GM18868 (cell line): ENCODE data around the gene RB1.
"Not testable (repeated sequence)": the region's sequence is repeated elsewhere in the genome, so short reads cannot be mapped to it uniquely, and the experiment has no call there.

Experiments
- ATAC-seq: cut with Tn5 transposase; IDR thresholded peaks from one replicate; pipeline ENCODE4 v1.9.1; 2021; ENCODE audit warnings: mild to moderate bottlenecking, moderate library complexity; ENCODE audit not compliant: unreplicated experiment

RB1 gene

DNA sequence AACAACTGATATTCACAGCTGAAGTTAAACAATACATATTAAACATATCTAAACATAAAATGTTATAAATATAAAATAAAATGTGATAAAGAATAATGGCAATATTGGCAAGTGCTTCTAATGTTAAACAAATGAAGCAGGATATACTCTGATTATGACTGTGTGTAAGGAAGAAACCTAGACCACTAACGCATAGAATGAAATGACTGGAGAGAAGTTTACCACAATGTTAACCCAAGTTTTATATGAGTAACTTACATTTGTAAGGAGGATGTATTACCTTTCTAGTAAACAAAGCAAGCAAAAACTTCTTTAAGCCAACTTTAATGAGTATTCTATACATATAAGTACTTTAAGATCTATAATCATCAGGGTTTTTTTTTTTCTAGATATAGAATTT, 43.0 kb downstream of the RB1 start:
- ATAC-seq = no peak

DNA sequence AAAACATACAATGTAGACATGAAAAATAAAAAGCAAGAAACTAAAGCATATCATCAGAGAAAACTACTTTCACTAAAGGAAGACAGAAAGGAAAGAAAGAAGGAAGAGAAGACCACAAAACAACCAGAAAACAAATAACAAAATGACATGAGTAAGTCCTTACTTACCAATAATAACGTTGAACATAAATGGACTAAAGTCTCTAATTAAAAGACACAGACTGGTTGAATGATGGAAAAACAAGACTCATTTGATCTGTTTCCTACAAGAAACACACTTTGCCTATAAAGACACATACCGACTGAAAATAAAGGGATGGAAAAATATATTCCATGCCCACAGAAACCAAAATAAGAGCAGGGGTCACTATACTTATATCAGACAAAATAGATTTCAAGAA, 46.0 kb downstream of the RB1 start:
- ATAC-seq = no peak

DNA sequence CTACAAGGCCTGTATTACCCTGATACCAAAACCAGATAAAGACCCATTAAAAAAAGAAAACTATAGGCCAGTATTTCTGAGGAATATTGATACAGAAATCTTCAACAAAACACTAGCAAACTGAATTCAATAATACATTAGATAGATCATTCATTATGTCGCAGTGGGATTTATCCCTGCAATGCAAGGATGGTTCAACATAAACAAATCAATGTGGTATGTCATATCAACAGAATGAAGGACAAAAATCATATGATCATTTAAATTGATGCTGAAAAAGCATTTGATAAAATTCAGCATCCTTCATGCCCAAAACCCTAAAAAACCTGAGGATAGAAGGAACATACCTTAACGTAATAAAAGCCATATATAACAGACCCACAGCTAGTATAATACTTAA, 50.0 kb downstream of the RB1 start:
- ATAC-seq = no peak

DNA sequence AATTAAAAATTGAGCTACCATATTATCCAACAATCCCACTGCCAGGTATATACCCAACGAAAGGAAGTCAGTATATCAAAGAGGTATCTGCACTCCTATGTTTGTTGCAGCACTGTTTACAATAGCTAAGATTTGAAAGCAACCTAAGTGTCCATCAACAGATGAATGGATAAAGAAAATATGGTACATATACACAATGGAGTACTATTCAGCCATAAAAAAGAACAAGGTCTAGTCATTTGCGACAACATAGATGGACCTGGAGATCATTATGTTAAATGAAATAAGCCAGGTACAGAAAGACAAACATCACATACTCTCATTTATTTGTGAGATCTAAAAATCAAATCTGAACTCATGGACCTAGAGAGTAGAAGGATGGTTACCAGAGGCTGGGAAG, 52.0 kb downstream of the RB1 start:
- ATAC-seq = not testable (repeated sequence)

DNA sequence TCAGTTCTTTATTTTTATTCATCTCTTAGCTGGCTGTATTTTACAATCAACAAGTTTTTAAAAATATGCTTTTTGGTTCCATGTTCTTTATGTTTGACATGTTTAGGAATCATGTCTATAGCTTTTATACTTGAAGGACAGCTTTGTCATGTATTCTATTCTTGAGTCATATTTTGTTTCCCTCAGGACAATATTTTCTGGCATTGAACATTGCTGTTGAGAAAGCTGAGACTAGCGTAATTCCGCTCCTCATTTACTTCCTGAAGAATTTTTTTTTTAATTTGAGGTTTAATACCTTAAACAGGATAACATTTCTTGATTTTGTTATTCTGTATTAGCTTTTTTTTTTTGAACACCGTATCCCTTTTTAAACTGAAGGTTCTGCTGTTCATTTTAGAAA, 53.2 kb downstream of the RB1 start:
- no peak for ATAC-seq

DNA sequence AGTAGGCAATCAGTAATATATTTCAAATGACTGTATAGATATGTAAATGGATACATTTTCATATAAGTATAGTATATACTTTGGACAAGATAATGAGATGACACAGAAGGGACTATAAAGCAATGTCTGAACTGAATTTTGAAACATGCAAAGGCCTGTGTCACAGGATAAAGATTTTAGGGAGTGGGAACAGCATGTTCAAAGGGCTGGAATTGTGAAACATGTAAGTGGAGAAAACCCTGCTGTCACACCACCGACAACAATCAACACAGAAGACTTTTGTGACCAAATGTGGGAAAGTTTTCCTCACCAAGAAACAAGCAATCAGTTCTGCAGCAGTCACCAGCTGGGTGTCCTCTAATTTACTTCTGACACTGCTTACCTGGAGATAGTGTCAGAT, 66.4 kb downstream of the RB1 start:
- ATAC-seq = no peak

DNA sequence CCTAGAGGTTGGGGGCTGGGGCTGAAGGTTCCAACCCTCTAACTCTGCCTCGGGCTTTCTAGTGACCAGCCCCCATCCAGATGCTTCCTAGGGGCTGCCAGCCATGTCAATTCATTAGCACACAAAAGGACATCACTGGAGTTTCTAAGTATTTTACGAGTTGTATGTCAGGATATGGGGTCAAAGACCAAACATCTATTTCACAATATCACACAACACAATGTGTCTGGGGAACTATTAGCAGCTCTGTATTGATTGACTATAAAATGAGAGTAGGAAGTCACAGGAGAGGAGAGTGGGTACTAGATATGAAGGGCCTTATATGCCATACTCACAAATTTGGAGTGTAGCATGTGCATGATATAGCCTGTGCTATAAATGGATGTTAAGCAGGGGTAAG, 67.3 kb downstream of the RB1 start:
- no peak for ATAC-seq

DNA sequence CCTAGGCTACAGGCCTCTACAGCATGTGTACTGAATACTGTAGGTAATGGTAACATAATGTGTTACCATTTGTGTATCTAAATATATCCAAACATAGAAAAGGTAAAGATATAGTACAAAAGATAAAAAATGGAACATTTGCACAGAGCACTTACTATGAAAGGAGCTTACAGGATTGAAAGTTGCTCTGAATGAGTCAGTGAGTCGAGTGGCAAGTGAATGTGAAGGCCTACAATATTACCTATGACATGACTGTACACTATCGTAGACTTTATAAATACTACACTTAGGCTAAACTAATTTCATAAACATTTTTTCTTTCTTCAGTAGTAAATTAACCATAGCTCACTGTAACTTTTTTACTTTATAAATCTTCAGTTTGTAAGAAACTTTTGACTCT, 74.3 kb downstream of the RB1 start:
- no peak for ATAC-seq

DNA sequence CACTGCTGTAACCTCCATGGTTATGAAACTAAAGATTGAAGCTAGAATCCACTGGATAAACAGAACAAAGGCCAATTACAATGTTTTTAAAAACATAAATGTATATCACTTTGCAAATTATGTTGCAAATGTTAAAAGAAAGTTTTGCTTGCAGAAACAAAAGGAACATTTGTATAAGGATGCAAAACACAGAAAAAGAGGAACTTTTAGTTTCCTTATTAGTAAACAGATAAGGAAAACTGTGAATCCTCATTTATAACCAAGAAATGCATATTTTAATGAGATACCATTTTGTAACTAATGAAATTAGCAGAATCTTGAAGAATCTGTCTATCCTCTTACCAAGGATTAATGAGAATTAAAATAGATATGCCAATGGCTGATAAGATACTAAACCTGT, 77.0 kb downstream of the RB1 start:
- no peak for ATAC-seq

DNA sequence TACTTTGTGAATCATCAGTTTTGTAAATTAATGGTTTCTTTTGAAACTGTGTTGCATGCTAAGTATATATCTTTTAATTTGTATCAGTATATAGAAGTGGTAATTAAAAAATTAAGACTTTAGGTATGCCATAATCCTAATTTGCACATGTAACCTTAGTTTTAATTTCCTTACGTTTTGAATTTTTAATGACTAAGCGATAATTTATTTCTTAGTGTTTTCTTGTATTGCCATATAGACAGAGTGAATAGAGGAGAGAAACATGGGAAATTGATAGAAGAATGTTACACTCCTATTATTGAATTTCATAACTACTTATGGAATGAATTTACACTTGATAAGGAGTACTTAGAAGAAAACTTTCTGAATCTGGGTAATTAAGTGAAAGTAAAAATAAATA, 79.8 kb downstream of the RB1 start:
- ATAC-seq = no peak

DNA sequence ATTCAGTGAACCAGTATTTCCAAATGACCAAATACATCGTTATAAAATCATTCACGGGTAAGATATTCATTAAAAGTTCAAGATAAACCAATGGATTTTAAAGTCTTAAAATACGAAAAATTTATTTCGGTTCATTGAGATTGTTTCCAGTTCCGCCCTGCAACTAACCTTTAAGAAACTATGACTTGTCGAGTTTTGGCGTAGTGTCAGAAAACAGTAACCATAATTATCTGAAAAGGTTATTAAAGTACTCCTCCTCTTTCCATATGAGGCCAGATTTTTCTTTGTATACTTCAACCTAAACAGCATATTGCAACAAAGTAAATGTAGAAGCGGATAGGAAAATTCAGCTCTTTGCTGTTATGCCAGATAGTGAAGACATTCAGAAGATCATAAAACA, 83.3 kb downstream of the RB1 start:
- no peak for ATAC-seq

DNA sequence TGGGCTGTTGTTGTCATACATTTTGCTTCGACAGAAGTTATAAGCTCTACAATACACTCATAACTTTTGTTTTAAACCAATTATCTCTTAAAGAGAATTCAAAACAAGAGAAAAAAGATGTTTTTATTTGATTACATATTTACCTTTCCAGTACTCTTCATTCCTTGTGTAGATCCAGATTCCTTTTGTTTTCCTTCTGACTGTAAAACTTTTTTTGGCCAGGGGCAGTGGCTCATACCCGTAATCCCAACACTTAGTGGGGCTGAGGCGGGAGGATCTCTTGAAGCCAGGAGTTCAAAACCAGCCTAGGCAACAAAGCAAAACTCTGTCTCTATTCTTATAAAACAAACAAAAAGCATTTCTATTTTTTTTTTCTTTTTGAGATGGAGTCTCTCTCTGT, 87.7 kb downstream of the RB1 start:
- no peak for ATAC-seq

DNA sequence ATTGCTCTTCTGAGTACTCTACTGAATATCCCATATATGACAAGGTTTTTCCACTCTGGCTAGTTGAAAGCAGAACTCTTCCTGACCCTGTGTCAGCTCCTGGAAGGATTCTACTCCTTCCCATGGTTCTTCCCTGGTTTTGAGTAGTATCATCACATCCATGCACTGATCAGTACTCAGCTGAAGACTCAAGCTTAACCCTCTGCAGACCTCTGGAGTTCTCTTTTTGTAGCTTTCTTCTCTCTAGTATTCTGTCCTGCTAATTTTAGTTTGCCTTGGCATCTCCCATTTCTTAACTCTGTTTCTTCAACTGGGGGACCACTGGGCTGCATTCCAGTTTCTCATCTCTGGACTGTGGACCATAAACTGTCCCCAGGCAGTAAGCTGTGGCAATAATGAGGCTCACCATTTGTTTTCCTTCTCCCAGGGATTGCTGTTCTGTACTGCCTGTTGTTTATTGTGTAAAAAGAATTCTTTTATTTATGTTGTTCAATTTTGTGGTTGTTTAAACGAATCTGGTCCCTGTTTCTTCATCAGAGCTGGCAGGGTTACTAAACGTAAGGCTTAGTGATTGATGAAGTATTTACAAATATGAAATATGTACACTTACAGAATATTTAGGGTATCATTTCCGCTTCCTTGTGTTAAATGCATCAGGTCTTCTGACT, 89.6 kb downstream of the RB1 start:
- ATAC-seq = no peak

DNA sequence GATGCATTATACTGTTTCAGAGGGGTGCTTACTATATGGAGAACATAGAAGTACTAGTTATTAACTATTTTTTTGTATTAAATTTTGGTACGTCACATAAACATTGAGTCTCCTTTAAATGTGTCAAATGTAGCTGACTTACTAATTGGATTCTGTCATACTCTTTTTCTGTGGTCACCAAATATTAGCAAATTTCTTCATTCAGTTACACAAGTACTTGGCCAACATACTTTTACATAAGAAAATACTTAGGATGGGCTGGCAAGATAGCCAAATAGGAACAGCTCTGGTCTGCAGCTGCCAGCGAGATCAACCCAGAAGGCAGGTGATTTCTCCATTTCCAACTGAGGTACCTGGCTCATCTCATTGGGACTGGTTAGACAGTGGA, 90.1 kb downstream of the RB1 start:
- ATAC-seq = no peak

DNA sequence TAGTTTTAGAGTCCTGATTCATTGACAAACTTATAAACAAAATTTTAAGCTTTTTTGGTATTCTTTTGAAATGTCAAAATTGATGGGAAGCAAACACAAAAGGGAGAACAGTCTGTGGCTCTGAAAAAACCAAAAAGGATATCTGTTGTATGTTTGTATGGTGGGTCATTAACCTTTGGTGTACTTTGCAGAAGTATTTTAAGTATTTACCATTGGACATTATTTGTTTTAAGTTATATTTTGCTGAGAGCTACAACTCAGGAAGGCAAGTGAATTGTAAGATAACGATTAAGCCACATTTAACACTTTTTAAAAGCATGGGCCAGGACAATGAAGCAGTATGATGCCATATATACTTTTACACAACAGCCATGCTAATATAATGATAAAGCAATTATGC, 94.2 kb downstream of the RB1 start:
- ATAC-seq = no peak

DNA sequence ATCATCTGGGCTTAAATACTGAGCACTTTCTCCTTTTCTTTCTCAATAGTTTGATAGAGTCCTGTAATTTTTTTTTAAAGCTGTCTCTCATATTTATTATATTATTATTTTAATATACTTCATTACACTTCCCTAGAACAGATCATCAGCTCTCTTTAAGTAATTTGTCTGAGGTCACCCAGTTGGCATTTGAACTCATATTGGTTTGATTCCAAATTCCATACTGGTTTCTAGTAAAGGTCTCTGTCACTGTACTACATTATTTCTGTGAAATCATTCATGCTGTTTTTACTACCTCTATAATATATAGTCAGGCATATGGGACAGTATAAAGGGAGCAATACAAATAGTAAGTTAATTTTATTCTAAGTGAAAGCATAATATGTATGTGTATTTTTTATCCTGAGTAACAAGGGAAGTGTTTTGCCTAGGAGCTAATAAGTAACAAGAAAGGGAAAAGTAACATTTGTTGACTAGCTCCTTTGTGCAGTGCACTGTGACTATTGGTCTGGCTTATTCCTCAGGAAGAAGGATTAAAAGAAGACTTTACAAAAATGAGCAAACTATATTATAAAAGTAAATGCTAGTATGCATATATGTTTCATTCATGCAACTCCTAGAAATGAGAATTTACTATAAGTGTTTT, 95.0 kb downstream of the RB1 start:
- ATAC-seq = no peak

DNA sequence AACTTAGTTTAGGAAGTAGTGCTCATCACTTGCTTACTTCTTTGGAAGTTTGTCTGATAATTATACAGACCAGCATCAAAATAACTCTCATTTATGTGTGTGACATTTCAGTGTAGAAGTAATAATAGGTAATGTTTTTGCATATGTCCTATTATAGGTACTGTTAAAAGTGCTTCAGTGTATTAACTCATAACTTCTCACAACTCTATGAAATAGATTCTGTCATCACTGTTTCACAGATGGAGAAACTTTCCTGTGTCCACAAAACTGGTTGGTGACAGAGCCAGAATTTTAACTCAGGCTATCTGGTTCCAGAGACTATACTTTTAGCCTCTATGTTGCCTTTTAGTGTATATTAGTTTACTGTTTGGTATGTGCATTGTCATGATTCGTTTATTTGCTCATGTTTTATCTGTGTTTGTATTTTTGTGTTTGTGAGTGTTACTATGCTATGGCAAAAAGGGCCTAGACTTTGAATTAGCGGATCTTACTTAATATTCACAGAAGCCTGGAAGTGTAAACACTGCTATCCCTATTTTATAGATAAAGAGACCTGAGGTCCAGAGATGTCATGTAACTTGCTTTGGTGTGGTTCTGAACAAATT, 96.6 kb downstream of the RB1 start:
- ATAC-seq = no peak

DNA sequence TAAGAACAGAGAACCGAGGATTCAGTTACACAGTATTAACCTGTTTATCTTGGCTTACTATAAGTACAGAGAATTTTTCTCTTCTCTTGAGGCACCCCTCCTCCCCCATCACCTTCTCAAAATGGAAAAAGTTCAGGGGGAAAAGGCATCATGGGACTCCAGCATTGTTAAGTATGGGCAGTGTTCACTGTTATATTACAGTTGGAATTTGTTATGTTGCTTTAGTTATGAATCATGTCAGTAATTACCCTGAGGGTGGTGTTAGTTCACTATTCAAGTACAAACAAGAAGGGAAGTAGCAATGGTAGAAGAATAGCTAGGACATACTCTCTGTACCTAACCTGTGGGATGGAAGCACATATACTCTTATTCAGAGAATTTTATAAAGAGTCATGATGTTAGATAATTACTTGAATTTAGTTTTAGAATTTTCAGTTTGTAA, 97.3 kb downstream of the RB1 start:
- peak; percentile 63 for ATAC-seq

DNA sequence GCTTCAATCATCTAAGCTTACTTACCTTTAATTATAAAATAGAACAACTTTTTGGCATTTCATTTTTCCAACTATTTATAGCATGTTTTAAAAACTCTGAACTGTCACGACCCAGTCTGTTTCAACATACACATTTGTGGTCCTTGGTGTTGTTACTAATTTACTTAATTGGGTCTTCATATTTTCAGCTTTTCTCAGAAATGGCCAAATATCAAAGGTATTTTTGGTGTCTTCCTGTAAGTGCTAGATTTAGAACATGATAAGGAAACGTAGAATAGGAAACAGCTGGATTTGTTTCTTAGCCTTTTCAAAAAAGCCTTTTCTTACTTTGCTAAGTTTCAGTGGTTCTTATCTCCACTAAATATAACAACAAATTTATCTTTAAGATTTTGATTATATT, 97.9 kb downstream of the RB1 start:
- no peak for ATAC-seq

DNA sequence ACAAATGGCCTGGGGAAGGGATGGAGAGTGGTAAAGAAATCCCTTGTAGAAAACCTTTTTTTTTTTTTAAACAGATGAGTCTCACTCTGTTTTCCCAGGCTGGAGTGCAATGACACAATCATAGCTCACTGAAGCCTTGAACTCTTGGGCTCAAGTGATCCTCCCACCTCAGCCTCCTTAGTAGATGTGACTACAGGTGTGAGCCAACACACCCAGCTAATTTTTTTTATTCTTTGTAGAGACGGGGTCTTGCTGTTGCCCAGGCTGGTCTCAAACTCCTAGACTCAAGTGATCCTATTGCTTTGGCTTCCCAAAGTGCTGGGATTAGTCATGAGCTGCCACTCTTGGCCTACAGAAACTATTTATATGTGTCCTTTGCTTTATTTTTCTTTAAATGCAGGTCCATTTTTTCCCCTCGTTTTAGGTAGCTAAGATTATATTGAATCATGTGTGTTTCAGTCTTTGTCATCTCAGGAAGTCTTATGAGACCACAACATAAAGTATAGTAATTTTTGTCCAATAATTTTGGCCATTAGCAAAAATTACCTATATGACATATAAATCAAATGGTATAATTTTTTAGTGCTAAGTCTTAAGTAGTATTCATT, 98.9 kb downstream of the RB1 start:
- ATAC-seq = peak; percentile 48

DNA sequence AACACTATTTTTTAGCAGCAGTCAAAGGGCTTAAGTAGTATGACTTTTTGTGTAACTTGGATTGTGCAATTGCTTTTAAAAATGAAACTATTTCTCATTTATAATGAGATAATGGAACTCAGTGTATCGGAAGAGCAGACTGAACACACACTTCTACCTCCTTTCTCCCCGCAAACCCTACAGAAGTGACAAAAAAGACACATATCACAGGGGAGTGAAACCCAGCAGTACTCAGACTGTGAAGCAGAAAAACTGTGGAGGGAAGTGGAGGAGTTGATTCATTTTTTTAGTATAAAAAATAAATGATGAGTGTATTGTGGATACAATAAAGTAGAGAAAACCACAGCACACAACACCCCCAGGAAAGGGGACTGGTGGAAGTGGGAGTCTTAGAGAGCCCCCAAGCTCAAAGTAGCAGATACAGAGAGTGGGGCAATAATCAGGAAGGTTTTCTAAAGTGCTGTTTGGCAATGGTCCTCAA, 99.6 kb downstream of the RB1 start:
- ATAC-seq = peak; percentile 66

DNA sequence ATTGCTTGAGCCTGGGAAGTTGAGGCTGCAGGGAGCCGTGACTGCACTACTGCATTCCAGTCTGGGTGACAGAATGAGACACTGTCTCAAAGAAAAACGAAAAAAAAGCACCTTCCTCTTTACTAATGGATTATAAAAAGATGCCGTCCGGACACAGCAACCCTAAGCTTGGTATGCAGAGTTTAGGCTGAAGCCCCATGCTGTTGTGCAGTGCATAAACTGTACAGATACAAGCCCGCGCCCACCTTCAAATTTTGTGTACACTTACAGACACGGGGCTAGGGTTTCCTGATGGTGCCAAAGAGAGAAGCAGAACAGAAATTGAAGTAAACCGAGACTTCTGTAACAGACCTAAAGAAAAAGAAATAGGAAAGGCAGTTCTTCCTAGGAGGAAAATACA, 100.4 kb downstream of the RB1 start:
- no peak for ATAC-seq
